ENCODE data around the gene NOVA1.

NOVA1 gene

DNA sequence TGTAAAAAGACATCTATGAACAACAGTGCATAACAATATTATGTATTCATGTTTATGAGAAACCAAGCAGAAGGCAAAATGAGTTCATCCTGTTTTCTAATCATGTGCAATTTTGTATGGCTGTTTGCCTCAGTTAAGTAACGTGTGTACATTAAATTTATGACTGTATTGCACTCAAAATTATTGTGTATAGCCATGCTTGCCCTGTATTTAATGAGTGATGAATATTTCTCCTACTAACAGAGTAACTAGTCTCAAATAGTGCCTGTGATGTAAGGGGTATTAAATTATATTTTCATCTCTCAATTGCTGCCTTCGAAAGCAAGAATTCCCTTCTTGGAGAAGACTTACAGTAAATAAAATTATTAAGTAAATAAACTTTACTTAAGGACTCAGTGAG is 154.2 kb downstream of the NOVA1 start:
- Mint-ChIP-seq H3K27ac (no peak overlapping the region), H3K27me3 (no peaks in the 10 kb centered on the region), H3K36me3 (no peaks in the 10 kb centered on the region), H3K9me3 (peaks cover 5% of the 10 kb centered on the region), H3K4me1 (no peaks in the 10 kb centered on the region), H3K4me3 (no peak overlapping the region)
- ATAC-seq: no peak

DNA sequence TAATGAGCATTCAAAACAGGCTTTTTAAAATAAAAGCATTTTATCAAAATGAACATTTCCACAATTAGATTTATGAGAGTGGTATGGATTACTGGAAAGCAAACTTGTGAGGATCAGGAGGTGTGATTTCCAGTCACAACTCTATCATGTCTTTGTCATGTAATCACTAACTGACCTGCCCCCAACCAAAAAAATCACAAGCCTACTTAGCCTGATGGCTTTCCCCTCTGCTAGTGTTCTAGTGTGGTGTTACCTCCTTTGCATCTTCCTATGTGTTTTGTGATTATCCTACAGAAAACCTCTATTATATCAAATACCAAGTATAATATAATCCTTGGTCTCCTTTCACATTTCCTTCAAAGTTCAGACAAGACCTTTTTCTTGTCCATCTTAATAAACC is 168.6 kb downstream of the NOVA1 start:
- peak; percentile 24 for ATAC-seq
- H3K9me3 Mint-ChIP-seq: peaks cover 3% of the 10 kb centered on the region
- H3K4me1 Mint-ChIP-seq: no peaks in the 10 kb centered on the region
- no peaks in the 10 kb centered on the region for H3K36me3 Mint-ChIP-seq
- H3K27me3 Mint-ChIP-seq: no peaks in the 10 kb centered on the region
- H3K27ac Mint-ChIP-seq: no peak overlapping the region
- no peak overlapping the region for H3K4me3 Mint-ChIP-seq

DNA sequence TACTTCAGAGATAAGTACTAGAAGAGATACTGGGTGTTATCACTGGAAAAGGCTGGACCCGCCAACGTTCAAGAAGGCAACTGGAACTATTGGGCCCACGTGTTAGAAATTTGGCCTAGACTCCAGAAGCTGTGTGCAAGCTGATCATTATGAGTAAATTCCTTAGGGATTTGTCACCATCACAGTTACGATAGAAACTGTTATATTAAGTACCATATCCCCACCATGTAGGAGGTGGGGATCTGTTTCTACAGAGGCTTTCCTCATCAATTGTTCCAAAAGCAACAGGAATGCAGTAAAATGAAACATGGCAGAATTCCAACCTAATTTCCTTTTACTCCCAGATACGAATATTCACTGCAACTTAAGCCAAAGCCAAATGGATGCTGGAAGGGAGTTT is 170.7 kb downstream of the NOVA1 start:
- no peak for ATAC-seq
- Mint-ChIP-seq H3K9me3 (peaks cover 3% of the 10 kb centered on the region), H3K4me1 (no peaks in the 10 kb centered on the region), H3K4me3 (no peak overlapping the region), H3K27ac (no peak overlapping the region), H3K36me3 (no peaks in the 10 kb centered on the region), H3K27me3 (no peaks in the 10 kb centered on the region)

DNA sequence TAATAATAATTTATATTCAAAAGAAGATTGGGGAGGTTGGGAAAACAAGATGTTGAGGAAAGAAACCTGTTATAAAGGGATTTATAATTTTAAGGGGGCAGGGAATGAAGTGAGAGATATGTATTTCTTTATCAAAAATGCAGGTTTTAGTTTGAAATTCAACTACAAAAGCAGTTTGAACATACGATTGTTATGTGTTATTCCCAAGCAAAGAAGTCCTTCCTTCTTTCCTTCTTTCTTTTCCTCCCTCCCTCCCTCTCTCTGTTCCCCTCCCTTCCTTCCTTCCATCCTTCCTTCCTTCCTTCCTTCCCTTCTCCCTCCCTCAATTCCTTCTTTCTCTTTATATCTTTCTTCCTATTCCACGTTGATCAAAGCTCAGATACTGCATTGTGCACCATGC is 173.3 kb downstream of the NOVA1 start:
- ATAC-seq: no peak
- H3K27me3 Mint-ChIP-seq: no peaks in the 10 kb centered on the region
- peaks cover 3% of the 10 kb centered on the region for H3K9me3 Mint-ChIP-seq
- no peak overlapping the region for H3K4me3 Mint-ChIP-seq
- no peaks in the 10 kb centered on the region for H3K36me3 Mint-ChIP-seq
- H3K4me1 Mint-ChIP-seq: no peaks in the 10 kb centered on the region
- no peak overlapping the region for H3K27ac Mint-ChIP-seq

DNA sequence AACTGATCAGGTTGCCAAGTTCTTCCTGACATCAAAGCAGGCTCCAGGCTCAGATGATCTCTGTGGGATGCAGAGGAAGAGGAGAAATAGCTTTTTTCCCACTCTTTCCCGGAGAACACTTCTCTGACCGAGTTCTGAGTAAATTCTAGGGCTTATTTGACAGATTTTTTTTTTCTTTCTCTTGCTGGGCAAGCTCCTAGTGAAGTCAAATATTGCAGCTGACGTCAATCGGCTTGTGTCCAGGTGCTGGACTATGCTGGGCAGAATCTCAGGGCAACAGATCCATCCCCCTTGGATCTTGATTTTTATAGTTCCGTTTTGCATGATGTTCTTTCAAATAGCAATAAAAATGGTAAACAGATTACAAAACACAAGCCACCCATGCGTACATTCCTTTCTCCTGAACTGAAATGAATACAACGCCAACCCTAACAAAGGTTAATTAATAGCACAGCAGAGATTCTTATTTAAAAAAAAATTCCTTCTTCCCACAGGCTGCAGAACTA is 182.2 kb downstream of the NOVA1 start:
- Mint-ChIP-seq H3K4me1 (no peaks in the 10 kb centered on the region), H3K27me3 (no peaks in the 10 kb centered on the region), H3K36me3 (no peaks in the 10 kb centered on the region), H3K27ac (no peak overlapping the region), H3K4me3 (no peak overlapping the region), H3K9me3 (no peaks in the 10 kb centered on the region)
- ATAC-seq: no peak

DNA sequence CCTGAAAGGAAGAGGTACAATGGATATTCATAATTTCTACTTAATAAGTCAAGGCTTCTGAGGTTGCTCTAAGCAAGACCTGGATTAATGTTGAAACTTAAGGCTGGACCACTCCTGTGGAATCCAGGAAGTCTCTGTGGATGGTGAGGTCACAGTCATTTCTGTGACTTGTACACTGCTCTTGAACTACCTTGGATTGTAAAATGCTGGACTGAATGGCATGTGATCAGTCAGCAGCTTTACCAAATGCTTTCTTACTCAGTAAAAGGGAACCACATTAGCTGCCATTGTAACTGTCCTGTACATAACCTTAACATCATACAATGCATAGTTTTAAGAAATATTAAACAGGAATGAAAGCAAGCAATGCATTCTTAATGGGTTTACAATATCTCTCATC is 182.9 kb downstream of the NOVA1 start:
- Mint-ChIP-seq H3K36me3 (no peaks in the 10 kb centered on the region), H3K27ac (no peak overlapping the region), H3K4me3 (no peak overlapping the region), H3K27me3 (no peaks in the 10 kb centered on the region), H3K9me3 (no peaks in the 10 kb centered on the region), H3K4me1 (no peaks in the 10 kb centered on the region)
- no peak for ATAC-seq

DNA sequence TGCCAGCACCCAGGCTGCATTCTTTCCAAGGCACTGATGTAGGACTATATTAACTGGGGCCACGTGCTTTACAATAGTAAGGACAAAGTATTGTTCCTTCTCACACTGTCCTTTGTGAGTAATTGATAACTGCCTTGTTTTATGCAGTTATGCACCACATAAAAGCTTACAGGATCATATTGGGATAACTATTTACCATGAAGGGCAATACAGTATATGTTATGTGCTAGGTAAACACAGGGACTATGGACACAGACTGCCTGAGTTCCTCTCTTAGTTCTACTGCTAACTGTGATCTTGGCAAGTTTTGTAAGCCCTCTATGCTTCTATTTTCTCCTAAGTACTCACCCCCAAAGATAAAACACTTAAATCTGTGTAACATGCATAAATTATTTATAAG is 183.7 kb downstream of the NOVA1 start:
- Mint-ChIP-seq H3K36me3 (no peaks in the 10 kb centered on the region), H3K27me3 (no peaks in the 10 kb centered on the region), H3K4me3 (no peak overlapping the region), H3K4me1 (no peaks in the 10 kb centered on the region), H3K9me3 (peaks cover 3% of the 10 kb centered on the region), H3K27ac (no peak overlapping the region)
- no peak for ATAC-seq

DNA sequence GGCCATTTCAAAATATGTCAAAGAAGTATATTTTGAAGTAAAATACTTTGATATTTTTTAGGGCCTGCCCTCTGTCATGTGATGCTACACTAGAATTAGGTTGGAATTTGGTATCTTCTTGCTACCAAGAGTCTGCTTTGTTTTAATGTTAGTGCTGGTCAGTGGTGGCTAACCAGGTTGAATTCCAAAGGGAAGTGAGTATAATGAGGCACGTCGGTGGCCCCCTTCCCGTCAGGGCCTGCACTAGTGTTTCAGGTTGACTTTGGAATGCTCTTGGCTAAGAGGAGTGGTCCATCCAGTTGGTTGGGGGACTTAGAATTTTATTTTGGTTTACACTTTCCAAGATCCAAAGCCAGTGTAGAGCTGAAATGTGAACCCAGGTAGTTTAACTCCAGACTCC is 185.4 kb downstream of the NOVA1 start:
- H3K4me3 Mint-ChIP-seq: no peak overlapping the region
- no peaks in the 10 kb centered on the region for H3K4me1 Mint-ChIP-seq
- H3K27ac Mint-ChIP-seq: no peak overlapping the region
- H3K27me3 Mint-ChIP-seq: no peaks in the 10 kb centered on the region
- H3K36me3 Mint-ChIP-seq: no peaks in the 10 kb centered on the region
- H3K9me3 Mint-ChIP-seq: peaks cover 3% of the 10 kb centered on the region
- ATAC-seq: no peak

DNA sequence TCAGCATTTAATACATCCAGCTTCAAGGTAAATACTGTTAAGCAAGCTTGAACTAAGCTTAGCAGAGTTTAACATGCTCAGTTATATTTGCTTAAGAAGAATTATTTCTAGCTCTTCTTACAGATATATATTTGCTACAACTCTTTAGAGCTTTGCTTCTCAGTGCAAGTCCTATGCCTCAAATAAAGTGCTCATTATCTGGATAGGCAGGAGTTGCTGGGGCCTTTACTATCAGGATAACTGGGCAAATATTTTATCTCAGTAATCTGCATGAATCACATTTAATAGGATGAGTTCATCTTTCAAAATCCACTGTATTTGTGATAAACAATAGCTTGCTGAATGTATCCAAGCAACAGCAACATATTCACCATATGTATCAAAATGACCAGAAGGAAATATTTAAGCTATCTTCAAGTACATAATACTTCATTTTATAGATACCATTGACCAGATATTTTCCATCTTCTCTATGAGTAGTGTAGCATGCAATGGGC is 187.6 kb downstream of the NOVA1 start:
- ATAC-seq: no peak
- H3K4me1 Mint-ChIP-seq: no peaks in the 10 kb centered on the region
- no peaks in the 10 kb centered on the region for H3K36me3 Mint-ChIP-seq
- H3K27ac Mint-ChIP-seq: no peak overlapping the region
- H3K4me3 Mint-ChIP-seq: no peak overlapping the region
- no peaks in the 10 kb centered on the region for H3K27me3 Mint-ChIP-seq
- peaks cover 3% of the 10 kb centered on the region for H3K9me3 Mint-ChIP-seq

DNA sequence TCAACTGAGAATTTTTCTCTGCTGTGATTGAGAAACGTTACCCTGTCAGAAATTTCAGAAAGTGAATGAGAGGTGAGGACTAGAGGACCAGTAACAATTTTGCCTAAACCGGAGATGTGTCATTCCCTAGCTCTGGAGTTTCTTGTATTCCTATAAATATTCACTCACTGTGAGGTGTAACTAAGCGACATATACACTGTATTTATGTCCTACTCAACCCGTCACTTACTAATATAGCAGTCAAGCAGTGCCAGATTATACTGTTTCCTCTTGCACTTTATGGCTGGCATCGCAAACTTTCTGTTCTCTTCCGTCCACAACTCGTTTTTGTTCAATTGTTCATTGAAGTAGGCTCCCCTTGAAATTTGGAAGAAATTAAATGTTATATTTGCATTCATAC is 192.9 kb downstream of the NOVA1 start:
- no peak overlapping the region for H3K4me3 Mint-ChIP-seq
- no peak for ATAC-seq
- H3K36me3 Mint-ChIP-seq: no peaks in the 10 kb centered on the region
- H3K27ac Mint-ChIP-seq: no peak overlapping the region
- H3K9me3 Mint-ChIP-seq: peaks cover 5% of the 10 kb centered on the region
- no peaks in the 10 kb centered on the region for H3K27me3 Mint-ChIP-seq
- H3K4me1 Mint-ChIP-seq: no peaks in the 10 kb centered on the region

DNA sequence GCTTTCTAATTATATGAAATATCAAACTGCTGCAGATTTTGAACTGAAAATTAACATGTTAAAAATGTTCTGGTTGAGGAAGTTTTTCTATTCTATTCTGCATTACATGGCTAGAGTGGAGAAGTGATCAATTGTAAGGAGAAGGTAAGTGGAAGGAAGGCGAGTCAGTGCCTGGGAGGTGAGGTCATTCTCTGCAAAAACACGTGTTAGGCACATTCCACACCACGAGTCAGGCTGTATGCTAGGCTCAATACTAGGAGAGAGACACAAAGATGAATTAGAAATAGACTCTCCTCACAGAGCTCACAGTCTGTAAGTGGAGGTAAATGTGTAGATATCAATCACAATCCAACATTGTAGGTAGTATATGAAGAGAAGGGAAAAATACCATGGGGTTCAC is 194.1 kb downstream of the NOVA1 start:
- peaks cover 2% of the 10 kb centered on the region for H3K9me3 Mint-ChIP-seq
- no peak overlapping the region for H3K27ac Mint-ChIP-seq
- ATAC-seq: no peak
- no peaks in the 10 kb centered on the region for H3K36me3 Mint-ChIP-seq
- H3K4me1 Mint-ChIP-seq: no peaks in the 10 kb centered on the region
- no peak overlapping the region for H3K4me3 Mint-ChIP-seq
- H3K27me3 Mint-ChIP-seq: no peaks in the 10 kb centered on the region

DNA sequence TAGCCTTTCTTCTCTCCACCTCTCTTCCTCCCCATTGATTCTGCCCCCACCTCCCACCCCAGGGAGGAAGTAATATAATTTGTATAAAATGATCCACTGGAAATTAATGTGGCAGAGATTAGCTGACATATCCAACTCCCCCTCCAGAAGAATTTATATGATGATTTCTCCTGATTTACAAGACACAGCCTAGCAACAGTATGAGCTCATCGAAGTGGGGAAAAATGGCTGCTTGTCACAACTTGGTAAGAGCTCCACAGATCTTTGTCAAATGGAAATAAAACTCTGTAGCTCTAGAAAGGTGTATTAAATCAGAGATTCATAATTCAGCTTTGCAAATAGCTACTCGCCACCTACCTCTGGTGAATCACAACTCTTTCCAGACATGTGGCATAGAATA is 195.7 kb downstream of the NOVA1 start:
- ATAC-seq: no peak

DNA sequence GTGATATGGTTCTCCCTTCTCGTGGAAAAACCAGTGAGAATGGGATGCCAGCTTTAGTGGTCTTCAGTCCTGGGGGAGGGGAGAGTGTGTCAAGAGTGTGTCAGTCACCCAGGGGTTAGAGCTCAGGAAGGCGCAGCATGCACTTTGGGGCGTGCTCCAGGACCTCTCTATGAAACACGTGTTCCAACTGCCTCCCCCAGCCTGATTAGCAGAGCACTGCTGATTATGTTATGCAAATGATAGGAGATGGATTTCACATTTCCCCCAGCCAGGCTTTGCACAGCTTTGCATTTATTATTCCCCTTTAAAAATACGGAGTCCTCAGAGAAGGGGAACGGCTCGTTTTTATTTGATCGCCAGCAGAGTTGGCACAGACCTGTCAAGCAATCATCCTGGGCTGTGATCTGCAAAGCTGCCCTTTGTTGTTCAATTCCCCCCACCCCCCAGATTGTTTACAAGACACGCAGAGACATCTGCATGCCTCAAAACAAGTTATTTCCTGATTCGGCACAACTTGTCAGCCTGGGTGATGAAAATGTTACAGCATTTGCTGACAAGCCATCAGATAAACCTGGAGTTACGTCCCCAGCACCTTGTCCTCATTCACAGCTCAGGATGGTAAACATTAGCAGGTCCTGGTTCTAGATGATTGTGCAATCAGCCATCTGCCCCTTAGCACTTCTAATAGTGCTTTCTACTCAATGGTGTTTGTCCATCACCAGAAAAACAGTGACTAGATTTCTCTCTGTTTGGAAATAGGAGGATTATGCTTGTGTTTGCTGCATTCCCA is 196.5 kb downstream of the NOVA1 start:
- ATAC-seq: no peak
- Mint-ChIP-seq H3K27me3 (no peaks in the 10 kb centered on the region), H3K4me3 (no peak overlapping the region), H3K9me3 (peaks cover 5% of the 10 kb centered on the region), H3K4me1 (no peaks in the 10 kb centered on the region), H3K27ac (no peak overlapping the region), H3K36me3 (no peaks in the 10 kb centered on the region)

More for the DNA sequence above, 195.7 kb downstream of the NOVA1 start:
- no peaks in the 10 kb centered on the region for H3K36me3 Mint-ChIP-seq
- H3K27me3 Mint-ChIP-seq: no peaks in the 10 kb centered on the region
- H3K4me1 Mint-ChIP-seq: no peaks in the 10 kb centered on the region
- peaks cover 4% of the 10 kb centered on the region for H3K9me3 Mint-ChIP-seq
- H3K4me3 Mint-ChIP-seq: no peak overlapping the region
- no peak overlapping the region for H3K27ac Mint-ChIP-seq

DNA sequence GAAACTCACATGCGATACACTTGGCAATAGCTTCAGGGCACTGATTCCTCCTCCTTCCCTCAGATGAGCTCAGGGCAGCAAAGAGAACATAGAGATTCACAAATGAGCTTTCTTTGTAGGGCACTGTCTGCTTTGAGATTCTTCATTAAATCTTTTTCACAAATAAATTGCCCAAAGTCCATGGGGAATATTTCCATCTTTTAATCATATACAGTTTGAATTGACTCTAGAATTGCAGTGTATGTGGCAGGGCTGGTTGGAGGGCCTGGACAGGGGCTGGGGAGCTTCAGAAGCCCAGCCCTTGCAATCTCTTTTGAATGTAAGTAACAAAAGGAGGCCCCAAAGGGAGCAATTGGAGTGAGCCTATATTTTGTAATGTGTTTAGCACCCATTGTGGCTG is 197.5 kb downstream of the NOVA1 start:
- Mint-ChIP-seq H3K27me3 (no peaks in the 10 kb centered on the region), H3K9me3 (peaks cover 5% of the 10 kb centered on the region), H3K4me3 (no peak overlapping the region), H3K4me1 (no peaks in the 10 kb centered on the region), H3K36me3 (no peaks in the 10 kb centered on the region), H3K27ac (no peak overlapping the region)
- no peak for ATAC-seq

DNA sequence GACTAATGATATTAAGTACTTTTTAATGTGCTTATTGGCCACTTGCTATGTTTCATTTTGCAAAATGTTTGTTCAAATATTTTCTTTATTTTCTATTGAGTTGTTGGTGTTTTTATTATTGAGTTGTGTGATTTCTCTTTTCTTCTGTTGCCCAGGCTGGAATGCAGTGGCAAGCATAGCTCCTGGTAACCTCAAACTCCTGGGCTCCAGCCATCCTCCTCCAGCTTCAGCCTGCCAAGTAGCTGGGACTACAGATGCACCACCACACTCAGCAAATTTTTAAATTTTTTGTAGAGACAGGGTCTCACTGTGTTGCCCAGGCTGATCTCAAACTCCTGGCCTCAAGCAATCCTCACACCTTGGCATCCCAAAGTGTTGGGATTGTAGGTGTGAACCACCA is 199.2 kb downstream of the NOVA1 start:
- ATAC-seq: no peak
- Mint-ChIP-seq H3K36me3 (no peaks in the 10 kb centered on the region), H3K9me3 (peaks cover 2% of the 10 kb centered on the region), H3K4me1 (no peaks in the 10 kb centered on the region), H3K4me3 (no peak overlapping the region), H3K27me3 (no peaks in the 10 kb centered on the region), H3K27ac (no peak overlapping the region)
